Skeletal muscle cell (primary cell): ENCODE results near the gene NARF.
"Not testable (repeated sequence)": the region's sequence is repeated elsewhere in the genome, so short reads cannot be mapped to it uniquely, and the experiment has no call there.

Source experiments
- DNase-seq: peaks from one replicate; pipeline ENCODE4 v3.0.0-alpha.2; 2010; ENCODE audit warnings: low read depth
- H3K4me3 ChIP-seq: 2 replicates; pipeline ENCODE4 v1.5.1; 2011; ENCODE audit warnings: low read depth, mild to moderate bottlenecking, control low read depth, low read length, moderate library complexity

NARF gene

DNA sequence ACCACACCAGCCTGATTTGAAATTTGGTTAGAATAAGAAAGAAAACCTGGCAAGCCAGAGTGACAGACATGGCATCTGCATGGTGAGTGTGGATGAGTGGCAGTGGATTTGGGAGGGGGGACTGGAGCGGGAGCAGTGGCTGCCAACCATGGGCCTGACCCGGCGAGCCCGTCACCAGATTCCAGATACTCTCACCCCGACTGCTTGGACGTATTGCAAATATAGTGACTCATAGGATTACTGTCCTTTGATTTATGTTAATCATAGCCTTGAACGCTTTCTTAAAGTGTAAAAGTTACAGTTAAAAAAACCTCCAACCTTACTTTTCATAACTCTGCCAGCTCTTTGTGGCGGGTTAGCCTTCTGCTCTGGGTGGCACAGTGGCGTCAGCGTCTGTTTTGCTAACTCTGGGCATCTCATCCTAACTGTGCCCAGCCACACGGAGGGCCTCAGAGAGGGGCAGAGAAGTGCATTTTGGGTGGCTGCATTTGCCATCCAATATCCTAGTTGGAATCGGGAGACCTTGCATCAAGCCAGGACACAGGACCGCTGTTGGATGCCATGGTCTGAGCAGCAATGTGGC lies 34.2 kb downstream of the NARF start:
- DNase-seq, result no peak
- H3K4me3 ChIP-seq, result no peak overlapping the region

DNA sequence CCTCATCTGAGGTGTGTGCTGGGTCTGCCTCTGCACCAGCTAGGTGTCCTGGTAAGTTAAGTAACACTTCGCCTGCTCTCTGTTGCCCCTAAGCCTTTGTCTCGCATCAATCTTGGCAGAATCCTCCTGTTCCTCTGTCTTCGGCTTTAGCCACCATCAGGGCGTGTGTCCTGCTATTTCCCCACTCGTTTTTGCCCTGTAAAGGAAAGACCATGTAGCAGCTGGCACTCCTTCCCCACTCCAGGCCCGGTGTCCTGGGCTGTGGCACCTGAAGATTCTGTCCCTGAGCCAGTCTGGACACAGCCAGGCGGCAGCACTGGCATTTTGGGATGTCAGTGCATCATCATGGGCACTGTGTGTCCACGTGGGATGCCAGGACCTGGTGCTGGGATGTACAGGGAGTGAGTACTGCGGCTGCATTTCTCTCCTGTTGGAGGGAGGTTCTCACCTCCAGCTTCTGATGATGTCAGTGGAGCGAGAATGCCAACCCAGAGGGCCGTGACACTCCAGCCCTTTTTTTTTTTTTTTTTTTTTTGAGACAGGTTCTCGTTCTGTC lies 34.8 kb downstream of the NARF start:
- DNase-seq, result no peak

DNA sequence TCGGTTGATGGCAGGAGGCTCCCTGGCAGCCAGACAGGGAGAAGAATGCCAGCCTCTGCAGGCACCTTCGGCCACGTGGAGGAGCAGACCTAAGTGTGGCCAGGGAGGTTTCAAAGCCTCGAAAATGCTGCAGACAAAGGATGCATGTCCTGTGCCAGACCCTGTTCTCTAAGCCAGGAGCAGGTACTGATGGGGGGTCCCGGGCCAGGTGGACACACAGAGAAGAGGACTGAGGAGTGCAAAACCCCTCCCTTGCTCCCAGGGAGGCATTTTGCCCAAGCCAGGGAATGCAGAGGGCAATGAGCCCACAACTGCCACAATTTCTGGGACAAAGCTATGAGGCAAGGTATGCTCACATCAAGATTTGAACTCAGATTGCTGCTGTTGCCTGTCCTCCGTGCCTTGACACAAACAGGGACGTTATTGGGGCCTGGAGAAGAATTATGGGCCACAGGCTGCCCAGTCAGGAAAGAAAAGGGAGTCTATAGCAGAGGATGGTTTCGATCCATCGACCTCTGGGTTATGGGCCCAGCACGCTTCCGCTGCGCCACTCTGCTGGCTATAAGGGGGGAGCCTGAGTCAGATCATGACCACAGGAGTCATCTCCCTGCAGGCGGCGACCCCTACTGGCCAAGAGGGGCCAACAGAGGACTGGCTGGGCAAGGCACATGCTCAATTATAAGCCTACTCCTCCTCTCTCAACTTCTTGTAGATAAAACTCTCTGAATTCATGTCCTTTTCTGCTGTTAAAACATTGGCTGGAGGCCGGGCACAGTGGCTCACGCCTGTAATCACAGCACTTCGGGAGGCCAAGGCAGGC lies 35.9 kb downstream of the NARF start:
- no peak overlapping the region for H3K4me3 ChIP-seq
- peak; percentile 90 for DNase-seq

More for the DNA sequence above, 34.8 kb downstream of the NARF start:
- H3K4me3 ChIP-seq, result no peak overlapping the region

DNA sequence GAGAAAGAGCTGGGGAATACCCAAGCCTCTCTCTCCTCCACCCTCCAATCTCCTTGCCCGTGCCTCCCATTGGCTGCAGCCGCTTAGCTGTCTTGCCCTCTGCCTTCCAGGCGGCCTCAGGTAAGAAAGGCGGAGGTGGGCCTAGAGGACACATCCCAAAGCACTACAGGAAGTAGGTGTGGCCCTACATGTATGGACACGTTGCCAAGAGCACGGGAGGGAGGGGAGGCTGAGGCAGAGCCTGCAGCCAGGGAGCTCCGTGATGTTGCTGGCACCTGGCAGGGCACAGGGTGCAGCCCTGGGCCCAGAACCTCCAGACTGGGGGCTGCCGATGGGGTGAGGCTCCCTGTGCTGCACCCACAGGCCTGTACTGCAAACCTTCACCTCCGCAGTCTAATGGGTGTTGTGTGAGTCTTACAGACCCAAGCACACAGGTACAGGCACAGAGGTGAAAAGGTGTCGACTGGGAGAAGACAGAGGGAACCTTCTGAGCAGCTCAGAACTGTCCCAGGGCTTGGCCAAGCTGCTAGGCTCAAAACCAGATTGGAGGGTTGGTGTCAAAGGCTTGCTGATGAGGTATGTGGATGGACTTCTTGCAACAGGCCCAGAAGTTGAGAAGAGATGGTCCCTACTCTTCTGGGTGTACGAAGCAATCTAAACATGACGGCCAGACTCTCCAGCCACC lies 37.4 kb downstream of the NARF start:
- no peak for DNase-seq
- no peak overlapping the region for H3K4me3 ChIP-seq

DNA sequence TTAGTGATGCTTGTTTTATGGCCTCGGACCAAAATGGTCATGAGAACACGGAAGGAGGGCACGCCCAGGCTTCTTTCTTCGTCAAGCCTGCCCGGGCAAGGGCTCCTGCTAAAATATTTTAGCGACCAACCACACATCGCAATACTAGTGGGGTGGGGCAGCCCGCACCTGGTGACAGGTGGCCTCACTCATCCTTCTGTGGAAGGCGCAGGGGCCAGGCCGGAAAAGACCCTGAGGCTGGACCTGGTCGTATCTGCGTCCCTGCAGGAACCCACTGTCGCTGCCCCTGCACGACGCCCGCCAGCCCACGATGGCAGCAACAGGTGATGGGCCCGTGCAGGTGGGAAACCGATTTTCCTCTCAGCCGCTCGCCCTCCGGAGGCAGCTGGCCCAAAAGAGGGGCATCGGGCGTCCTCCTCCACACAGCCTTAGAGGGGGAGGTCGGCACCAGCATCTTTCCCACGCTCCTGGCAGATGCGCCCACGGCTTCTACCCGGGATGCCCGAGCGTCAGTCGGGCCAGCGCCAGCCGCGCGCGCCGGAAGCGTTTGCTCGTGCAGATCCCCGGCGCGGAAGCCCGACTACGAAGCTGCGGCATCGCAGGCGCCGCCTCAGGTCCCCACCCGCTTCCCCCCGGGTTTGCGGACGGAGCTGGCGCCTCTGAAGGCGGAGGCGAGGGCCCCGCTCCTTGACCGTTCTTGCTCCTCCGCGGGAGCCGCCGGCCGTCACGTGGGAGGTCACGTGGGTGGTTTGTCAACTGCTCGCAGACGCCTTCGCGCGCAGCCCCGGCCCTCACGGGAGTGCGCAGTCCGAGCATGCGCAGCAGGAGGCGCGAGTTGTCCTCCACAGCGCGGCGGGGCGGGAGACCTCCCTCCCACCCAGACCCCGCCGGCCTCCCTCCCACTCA lies 38.2 kb downstream of the NARF start:
- peak; percentile 76 for DNase-seq
- peak overlapping the region; percentile 70 for H3K4me3 ChIP-seq

DNA sequence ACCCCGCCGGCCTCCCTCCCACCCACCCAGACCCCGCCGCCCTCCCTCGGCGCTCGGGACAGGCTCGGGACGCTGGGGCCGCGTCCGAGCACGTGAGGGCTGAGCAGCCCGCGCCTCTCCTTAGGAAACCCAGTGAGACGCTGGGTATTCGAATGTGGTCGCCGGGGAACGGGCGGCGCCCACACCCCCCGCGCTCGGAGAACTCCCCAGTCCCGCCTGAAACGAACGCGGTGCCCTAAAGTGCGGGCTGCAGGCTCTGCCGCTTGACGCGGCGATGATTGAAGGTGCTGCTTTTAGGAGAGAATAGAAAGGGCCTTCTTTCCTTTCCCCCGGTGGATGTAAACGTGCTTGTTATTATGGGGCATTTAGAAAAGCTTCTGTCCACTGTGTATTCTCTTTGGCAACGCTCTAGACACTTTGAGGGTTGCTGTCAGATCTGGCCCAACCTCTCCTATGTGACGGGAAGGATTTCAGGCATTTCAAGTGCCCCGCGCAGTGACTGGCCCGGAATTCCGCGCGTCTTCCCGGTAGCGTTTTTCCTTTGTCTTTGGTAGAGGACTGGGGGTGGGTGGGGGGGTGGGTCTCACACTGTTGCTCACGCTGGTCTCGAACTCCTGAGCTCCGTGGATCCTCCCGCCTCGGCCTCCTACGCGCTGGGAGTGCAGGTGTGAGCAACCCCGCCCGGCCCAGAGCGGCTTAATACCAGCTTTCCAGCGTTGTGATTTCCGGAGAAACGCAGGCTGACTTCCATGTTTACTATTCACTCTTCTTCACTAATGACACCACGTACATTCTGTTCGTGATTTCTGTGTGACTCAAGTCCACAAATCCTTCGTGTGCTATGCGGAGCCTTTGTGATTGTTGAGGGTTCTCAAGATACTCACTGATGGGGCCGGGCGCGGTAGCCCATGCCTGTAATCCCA lies 39.2 kb downstream of the NARF start:
- no peak for DNase-seq

DNA sequence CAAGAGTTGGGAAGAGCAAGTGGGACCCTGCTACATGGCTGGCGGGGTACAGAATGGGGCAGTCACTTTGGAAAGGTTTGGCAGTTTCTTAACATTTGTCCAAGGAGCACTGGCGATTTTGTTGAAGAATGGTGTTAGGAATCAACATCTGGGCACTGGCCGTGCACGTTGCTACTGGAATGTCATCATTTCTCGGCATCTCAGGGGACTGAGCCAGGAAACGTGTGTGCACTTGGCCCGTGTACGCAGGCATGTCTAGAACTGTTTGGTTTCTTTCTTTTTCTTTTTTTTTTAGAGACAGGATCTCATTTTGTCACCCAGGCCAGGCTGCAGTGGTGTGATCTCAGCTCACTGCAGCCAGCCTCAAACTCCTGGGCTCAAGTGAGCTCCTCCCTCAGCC lies 43.7 kb downstream of the NARF start:
- no peak overlapping the region for H3K4me3 ChIP-seq
- DNase-seq, result no peak

More for the DNA sequence above, 39.2 kb downstream of the NARF start:
- peak overlapping the region; percentile 70 for H3K4me3 ChIP-seq

DNA sequence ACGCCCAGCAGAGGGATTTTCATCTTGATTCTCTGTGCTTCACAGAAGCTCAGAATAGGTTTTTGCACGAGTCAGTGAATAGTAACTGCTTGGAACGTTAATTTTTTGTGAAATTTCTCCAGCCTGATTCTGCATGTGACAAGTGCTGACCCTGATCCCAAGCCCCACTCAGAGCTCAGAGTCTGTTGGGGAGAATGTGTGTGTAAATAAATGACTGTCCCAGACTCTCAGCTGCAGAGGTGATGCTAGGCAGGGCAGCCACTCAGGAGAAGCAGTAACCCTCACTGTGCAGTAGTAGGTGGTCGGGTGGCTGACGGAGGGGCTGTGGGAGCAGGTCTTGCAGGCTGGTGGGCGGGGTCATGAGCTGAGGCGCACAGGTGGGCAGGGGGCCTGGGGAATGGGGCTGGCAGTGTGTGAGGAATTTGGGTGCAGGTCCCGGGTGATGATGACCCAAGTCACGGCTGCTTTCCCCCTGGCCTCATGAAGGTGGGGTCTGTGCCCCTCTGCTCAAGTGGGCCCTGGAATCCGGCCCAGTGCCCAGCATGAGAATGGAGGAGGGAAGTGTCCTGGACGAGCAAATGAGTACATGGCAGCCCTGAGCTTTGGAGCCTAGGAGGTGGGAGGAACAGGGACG lies 44.7 kb downstream of the NARF start:
- H3K4me3 ChIP-seq, result no peak overlapping the region
- DNase-seq, result no peak

DNA sequence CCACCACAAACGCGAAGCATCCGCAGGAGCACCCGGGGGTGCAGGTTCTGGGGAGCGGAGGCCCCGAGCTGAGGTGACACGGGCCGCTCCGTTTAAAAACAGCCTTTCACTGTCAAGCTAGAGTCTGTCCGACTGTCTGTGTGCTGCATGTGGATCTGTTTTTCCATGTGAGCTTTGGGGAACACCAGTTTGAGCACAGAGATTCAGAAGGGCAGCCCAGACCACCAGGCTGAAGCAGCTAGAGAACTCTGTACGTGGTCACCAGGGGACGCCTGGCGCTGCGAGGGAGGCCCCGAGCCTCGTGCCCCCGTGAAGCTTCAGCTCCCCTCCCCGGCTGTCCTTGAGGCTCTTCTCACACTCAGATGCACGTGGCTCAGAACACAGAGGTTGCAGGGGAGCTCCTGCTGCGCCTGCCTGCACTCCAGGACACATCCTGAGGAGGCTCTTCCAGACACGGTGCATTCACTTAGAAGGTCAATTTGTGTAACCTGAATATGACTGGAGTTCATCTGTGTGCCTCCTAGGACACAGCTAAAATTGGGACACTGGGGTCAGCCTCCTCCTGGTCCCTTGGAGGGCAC lies 45.3 kb downstream of the NARF start:
- no peak for DNase-seq

DNA sequence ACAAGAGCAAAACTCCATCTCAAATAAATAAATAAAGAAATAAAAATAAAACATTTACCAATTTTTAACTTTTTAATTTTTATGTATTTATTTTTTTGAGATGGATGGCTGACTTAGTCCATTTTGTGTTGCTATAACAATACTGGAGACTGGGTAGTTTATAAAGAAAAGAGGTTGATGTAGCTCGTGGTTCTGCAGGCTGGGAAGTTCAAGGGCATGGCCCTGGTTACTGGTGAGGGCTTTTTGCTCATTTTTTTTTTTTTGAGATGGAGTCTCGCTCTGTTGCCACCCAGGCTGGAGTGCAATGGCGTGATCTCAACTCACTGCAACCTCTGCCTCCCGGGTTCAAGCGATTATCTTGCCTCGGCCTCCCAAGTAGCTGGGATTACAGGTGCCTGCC lies 46.8 kb downstream of the NARF start:
- no peak overlapping the region for H3K4me3 ChIP-seq
- DNase-seq, result no peak

More for the DNA sequence above, 45.3 kb downstream of the NARF start:
- H3K4me3 ChIP-seq, result no peak overlapping the region

DNA sequence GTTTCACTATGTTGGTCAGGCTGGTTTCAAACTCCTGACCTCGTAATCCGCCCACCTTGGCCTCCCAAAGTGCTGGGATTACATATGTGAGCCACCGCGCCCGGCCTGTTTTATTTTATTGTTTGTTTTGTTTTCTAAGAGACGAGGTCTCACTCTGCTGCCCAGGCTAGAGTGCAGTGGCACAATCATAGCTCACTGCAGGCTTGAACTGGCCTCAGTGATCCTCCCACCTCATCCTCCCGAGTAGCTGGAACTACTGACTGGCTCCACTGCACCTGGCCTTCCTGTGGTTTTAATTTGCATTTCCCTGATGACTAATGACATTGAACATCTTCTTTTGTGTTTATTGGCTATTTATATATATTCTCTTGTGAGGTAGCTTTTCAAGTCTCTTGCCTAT lies 47.9 kb downstream of the NARF start:
- not testable (repeated sequence) for H3K4me3 ChIP-seq, DNase-seq

DNA sequence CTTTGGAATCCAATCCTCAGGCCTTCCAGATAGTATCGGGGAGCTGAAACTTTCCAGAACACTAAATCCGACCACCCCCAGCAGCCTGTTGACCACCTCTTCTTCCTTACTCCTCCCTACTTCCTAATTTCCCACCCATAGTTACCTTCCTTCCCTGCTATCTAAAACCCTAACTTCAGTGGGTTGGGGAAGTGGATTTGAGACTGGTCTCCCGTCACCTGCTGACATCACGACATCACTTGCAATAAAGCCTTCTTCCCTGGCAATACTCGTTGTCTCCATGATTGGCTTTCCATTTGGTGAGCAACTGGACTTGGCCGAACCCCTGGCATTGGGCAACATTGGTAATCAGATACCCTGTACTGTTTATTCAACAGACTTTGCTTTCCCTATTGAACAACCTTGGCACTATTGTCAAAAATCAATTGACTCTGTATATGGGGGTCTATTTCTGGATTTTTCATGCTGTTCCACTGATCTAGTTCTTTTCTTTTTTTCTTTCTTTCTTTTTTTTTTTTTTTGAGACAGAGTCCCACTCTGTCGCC lies 49.2 kb downstream of the NARF start:
- DNase-seq, result no peak
- no peak overlapping the region for H3K4me3 ChIP-seq

DNA sequence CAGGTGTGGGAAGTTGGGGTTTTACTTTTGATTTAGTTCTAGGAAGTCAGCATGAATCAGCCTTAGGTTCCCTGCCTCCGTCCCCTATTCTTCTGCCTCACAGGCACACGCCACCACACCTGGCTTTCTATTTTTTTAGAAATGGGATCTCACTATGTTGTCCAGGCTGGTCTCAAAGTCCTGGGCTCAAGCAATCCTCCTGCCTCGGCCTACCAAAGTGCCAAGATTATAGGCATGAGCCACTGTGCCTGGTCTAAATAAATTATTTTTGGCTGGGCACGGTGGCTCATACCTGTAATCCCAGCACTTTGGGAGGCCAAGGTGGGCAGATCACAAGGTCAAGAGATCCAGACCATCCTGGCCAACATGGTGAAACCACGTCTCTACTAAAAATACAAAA lies 53.1 kb downstream of the NARF start:
- H3K4me3 ChIP-seq, DNase-seq: not testable (repeated sequence)

DNA sequence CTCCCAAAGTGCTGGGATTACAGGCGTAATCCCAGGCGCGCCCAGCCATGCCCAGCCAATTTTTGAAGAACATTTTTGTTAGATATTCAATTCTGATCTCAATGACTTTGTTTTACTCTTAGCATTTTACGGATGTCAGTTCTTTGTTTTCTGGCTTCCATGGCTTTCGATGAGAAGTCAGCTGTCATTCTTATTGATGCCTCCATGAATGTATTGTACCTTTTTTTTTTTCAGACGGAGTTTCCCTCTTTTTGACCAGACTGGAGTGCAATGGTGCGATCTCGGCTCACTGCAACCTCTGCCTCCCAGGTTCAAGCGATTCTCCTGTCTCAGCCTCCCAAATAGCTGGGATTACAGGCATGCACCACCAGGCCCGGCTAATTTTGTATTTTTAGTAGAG lies 55.3 kb downstream of the NARF start:
- DNase-seq, H3K4me3 ChIP-seq: not testable (repeated sequence)

DNA sequence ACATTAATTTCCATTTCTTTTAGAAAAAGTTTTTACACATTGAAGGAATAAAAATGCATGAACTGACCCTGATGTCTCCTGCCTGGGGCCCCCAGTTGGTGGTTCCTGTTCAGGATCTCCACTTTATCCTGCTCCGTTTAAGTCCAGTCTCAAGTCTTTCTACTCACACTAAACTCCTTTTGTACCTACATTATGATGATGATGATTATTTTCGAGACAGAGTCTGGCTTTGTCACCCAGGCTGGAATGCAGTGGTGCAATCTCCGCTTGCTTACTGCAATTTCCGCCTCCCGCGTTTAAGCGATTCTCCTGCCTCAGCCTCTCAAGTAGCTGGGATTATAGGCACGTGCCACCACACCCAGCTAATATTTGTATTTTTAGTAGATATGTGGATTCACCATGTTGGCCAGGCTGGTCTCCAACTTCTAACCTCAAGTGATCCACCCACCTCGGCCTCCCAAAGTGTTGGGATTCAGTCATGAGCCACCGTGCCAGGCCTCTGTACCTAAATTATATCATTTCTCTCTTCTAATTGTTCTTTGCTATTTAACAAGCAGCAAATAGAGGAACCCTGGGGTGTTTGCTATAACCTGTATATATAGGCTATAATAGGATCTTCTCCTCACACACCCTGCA lies 58.8 kb downstream of the NARF start:
- no peak for DNase-seq
- H3K4me3 ChIP-seq, result no peak overlapping the region

DNA sequence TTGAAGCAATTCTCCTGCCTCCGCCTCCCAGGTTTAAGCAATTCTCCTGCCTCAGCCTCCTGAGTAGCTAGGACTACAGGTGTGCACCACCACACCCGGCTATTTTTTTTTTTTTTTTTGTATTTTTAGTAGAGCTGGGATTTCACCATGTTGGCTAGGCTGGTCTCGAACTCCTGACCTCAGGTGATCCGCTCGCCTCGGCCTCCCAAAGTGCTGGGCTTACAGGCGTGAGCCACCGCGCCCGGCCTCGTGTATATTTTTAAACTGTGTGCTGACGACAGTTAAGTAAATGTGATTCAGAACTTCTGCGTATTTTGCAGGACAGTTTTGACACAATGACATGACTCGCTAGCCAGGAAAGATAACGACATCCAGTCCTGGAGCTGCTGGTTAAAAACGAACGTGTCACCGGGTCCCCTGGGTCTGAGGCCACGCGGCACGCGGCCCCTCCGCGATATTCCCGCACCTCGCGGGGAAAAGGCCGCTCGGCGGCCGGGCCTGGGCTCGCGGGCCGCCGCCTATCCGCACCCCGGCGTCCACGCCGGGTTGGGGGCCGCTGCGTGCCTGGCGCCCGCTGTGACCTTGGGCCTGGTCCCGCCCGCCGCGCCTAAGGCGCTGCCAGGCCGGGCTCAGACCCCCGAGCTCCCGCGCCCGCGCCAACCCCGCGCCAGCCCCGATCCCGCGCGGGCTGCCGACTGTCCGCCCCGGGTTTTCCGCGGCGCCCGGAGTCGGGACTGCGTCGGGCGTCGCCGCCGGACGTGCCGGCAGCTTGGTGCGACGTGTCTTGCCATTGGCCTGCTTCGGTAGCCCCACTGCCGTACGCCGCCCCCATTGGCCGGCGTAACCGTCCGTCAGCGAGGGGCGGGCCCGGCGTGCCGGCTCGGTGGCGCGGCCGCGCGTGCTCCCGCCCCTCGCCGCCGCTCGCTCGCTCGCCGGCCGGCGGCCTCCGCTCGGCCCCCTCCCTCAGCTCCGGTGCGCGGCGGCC lies 60.6 kb downstream of the NARF start, which contains the start of gene FOXK2:
TSS of gene FOXK2 (plus strand) at position 907 of the 985 bp plus-strand sequence. CDS start 157 bp downstream, outside the sequence.
- DNase-seq, result peak; percentile 89
- H3K4me3 ChIP-seq, result peak within 1 kb of the TSS; percentile 73
